ENCODE measurements around the gene MAP7D3.

Gene MAP7D3

GRCh38 chrX:136192135-136192534 lies 59.1 kb downstream of the MAP7D3 start:
- ChIA-PET CTCF (no interaction called here), POLR2A (no interaction called here)
- no peak for TF ChIP-seq OVOL3 (tag by site-specific recombination; IDR thresholded peaks at IDR 0.05)
- no peak for TF ChIP-seq OSR2 (tag by site-specific recombination; IDR thresholded peaks at IDR 0.05)
- TF ChIP-seq ZNF223 (tag by site-specific recombination; IDR thresholded peaks at IDR 0.05): no peak
- no peak for TF ChIP-seq REST (tag by site-specific recombination; IDR thresholded peaks at IDR 0.05)
- TF ChIP-seq ZNF10 (tag by site-specific recombination; IDR thresholded peaks at IDR 0.05): no peak
- TF ChIP-seq ZNF19 (tag by site-specific recombination; IDR thresholded peaks at IDR 0.05; ENCODE audit: low read depth): no peak
- TF ChIP-seq ZNF311 (tag by site-specific recombination; IDR thresholded peaks at IDR 0.05; ENCODE audit: borderline replicate concordance): no peak
- no peak for TF ChIP-seq ZNF335 (tag by site-specific recombination; conservative IDR thresholded peaks at IDR 0.05)
- no peak for TF ChIP-seq ZNF560 (tag by site-specific recombination; IDR thresholded peaks at IDR 0.05; ENCODE audit: borderline replicate concordance)
- TF ChIP-seq ZNF202 (tag by site-specific recombination; IDR thresholded peaks at IDR 0.05; ENCODE audit: borderline replicate concordance): no peak
- no peak for TF ChIP-seq ZNF501 (tag by site-specific recombination; IDR thresholded peaks at IDR 0.05)
- TF ChIP-seq HIC1 (tag by site-specific recombination; IDR thresholded peaks at IDR 0.05): no peak
- no peak for TF ChIP-seq ZNF747 (tag by site-specific recombination; IDR thresholded peaks at IDR 0.05)
- no peak for TF ChIP-seq ZNF830 (tag by site-specific recombination; IDR thresholded peaks at IDR 0.05; ENCODE audit: low read depth)

GRCh38 chrX:136191171-136191570 lies 60.0 kb downstream of the MAP7D3 start:
- peaks cover 1% of the 10 kb centered on the region; the same call in 1 of the 2 replicates for H3K4me1 ChIP-seq (ENCODE audit: control insufficient read depth, insufficient read depth, low read length)
- H3K27ac ChIP-seq (ENCODE audit: extremely low read depth, low read depth, low read length): no peak overlapping the region
- no peak for TF ChIP-seq ZNF423 (tag by site-specific recombination; IDR thresholded peaks at IDR 0.05)
- TF ChIP-seq KLF10 (tag by site-specific recombination; IDR thresholded peaks at IDR 0.05): no peak
- TF ChIP-seq ZSCAN5A (tag by site-specific recombination; IDR thresholded peaks at IDR 0.05): no peak
- no peak for TF ChIP-seq PRDM1 (tag by site-specific recombination; IDR thresholded peaks at IDR 0.05)
- TF ChIP-seq ZSCAN23 (tag by site-specific recombination; IDR thresholded peaks at IDR 0.05): no peak
- H3K4me3 ChIP-seq (ENCODE audit: low read depth, low read length): no peak overlapping the region
- POLR2A ChIA-PET: no interaction called here
- H3K9me3 ChIP-seq (ENCODE audit: control insufficient read depth, insufficient read depth, low read depth, low read length): no peaks in the 10 kb centered on the region
- peaks cover 0 to 4% of the 10 kb centered on the region in 2 experiments; a peak in 1 of 3 replicates for H3K36me3 ChIP-seq (ENCODE audit: control insufficient read depth in 2 of 2, insufficient read depth in 1 of 2, low read length in 2 of 2)
- CTCF ChIA-PET: interaction anchor here (0.5 to 0.8 kb wide), 3 partner anchors 148 to 163 kb away, joined by 3 to 4 read pairs (median 3); no protein-coding TSS in a partner anchor

More at GRCh38 chrX:136192135-136192534, 59.1 kb downstream of the MAP7D3 start:
- Histone ChIP-seq H3K36me3 (ENCODE audit: control insufficient read depth in 2 of 2, insufficient read depth in 1 of 2, low read length in 2 of 2) (peaks cover 0 to 4% of the 10 kb centered on the region in 2 experiments; a peak in 1 of 3 replicates), H3K9me3 (ENCODE audit: control insufficient read depth, insufficient read depth, low read depth, low read length) (no peaks in the 10 kb centered on the region), H3K27ac (ENCODE audit: extremely low read depth, low read depth, low read length) (no peak overlapping the region), H3K4me3 (ENCODE audit: low read depth, low read length) (no peak overlapping the region), H3K4me1 (ENCODE audit: control insufficient read depth, insufficient read depth, low read length) (no peaks in the 10 kb centered on the region)

Measured in HEK293 (cell line).